NCI-H187 treated with DMSO at 0.1 percent for 48 hours (cell line): ENCODE measurements around the gene ABCD1.
"Not testable (repeated sequence)": the region's sequence is repeated elsewhere in the genome, so short reads cannot be mapped to it uniquely, and the experiment has no call there.

ENCODE experiments used
- DNase-seq: peaks from one replicate; lab custom pipeline; 2025; lab: John Stamatoyannopoulos, UW

ABCD1 gene

GRCh38 chrX:153694256-153694655 lies 30.4 kb upstream of the ABCD1 start:
- DNase-seq, result not testable (repeated sequence)

- no peak for DNase-seq
Measured at GRCh38 chrX:153694687-153695270, 29.9 kb upstream of the ABCD1 start.

- no peak for DNase-seq
Measured at GRCh38 chrX:153696100-153696499, 28.6 kb upstream of the ABCD1 start.

GRCh38 chrX:153696538-153696937 lies 28.1 kb upstream of the ABCD1 start:
- DNase-seq, result not testable (repeated sequence)

- not testable (repeated sequence) for DNase-seq
Measured at GRCh38 chrX:153696986-153697722, 27.5 kb upstream of the ABCD1 start.

GRCh38 chrX:153697924-153698865 lies 26.5 kb upstream of the ABCD1 start:
- no peak for DNase-seq

GRCh38 chrX:153699210-153699783 lies 25.4 kb upstream of the ABCD1 start:
- DNase-seq, result not testable (repeated sequence)

GRCh38 chrX:153699784-153700371 lies 24.8 kb upstream of the ABCD1 start:
- DNase-seq, result not testable (repeated sequence)

GRCh38 chrX:153700376-153700945 lies 24.2 kb upstream of the ABCD1 start:
- no peak for DNase-seq

- DNase-seq, result no peak
Measured at GRCh38 chrX:153700967-153701366, 23.7 kb upstream of the ABCD1 start.

GRCh38 chrX:153701706-153702105 lies 22.9 kb upstream of the ABCD1 start:
- no peak for DNase-seq

GRCh38 chrX:153702336-153703035 lies 22.2 kb upstream of the ABCD1 start:
- DNase-seq, result no peak

GRCh38 chrX:153703036-153703370 lies 21.7 kb upstream of the ABCD1 start:
- DNase-seq, result no peak

- DNase-seq, result no peak
Measured at GRCh38 chrX:153704021-153704526, 20.6 kb upstream of the ABCD1 start.

GRCh38 chrX:153704631-153705402 lies 19.8 kb upstream of the ABCD1 start:
- DNase-seq, result not testable (repeated sequence)

- DNase-seq, result not testable (repeated sequence)
Measured at GRCh38 chrX:153705403-153706060, 19.1 kb upstream of the ABCD1 start.

GRCh38 chrX:153706799-153707198 lies 17.9 kb upstream of the ABCD1 start:
- DNase-seq, result no peak

- no peak for DNase-seq
Measured at GRCh38 chrX:153707406-153707805, 17.2 kb upstream of the ABCD1 start.

GRCh38 chrX:153708415-153708814 lies 16.2 kb upstream of the ABCD1 start:
- DNase-seq, result no peak
